CD14-positive monocyte (primary cell): ENCODE results near the gene PPM1F. TPM values are rescaled to one million over a fixed set of nuclear protein-coding genes. Genes with fewer than 3 reads are reported as not detected.

Experiments
- DNase-seq, 3 donors: peaks; one replicate each; pipeline ENCODE4 v3.0.0-alpha.2; 2011 to 2022
- H2AFZ ChIP-seq: 2 replicates; pipeline ENCODE4 v1.6.0; 2012; ENCODE audit warnings: mild to moderate bottlenecking, low read depth, low read length, inconsistent platforms; ENCODE audit not compliant: insufficient read depth, poor library complexity, severe bottlenecking
- H3K27ac ChIP-seq, 2 donors: 1 replicate in 1 of 2; 2 replicates in 1 of 2; pipeline ENCODE4 v1.5.1; 2012 to 2013; ENCODE audit warnings: low read length in 2 of 2, control low read depth in 1 of 2, inconsistent platforms in 1 of 2, low read depth in 1 of 2, mild to moderate bottlenecking in 1 of 2
- H3K27me3 ChIP-seq, 2 donors: one replicate each; pipeline versions ENCODE4 v1.6.0 to v1.6.1; 2011 to 2013; ENCODE audit warnings: low read length in 2 of 2; ENCODE audit not compliant: control insufficient read depth in 2 of 2, insufficient read depth in 2 of 2
- H3K36me3 ChIP-seq, 2 donors: replicated peaks in 1 of 2; 1 replicate in 1 of 2; 2 replicates in 1 of 2; pipeline versions ENCODE4 v1.5.1 to v1.6.1; 2012 to 2013; ENCODE audit warnings: low read length in 2 of 2, control low read depth in 1 of 2, inconsistent platforms in 1 of 2, mild to moderate bottlenecking in 1 of 2; ENCODE audit not compliant: insufficient read depth in 2 of 2, control insufficient read depth in 1 of 2
- H3K4me1 ChIP-seq, 2 donors: 1 replicate in 1 of 2; 2 replicates in 1 of 2; pipeline versions ENCODE4 v1.5.1 to v1.6.1; 2012 to 2013; ENCODE audit warnings: low read length in 2 of 2, control low read depth in 1 of 2, inconsistent platforms in 1 of 2, mild to moderate bottlenecking in 1 of 2, moderate library complexity in 1 of 2; ENCODE audit not compliant: insufficient read depth in 2 of 2, control insufficient read depth in 1 of 2
- H3K4me2 ChIP-seq: replicated peaks from 2 replicates; pipeline ENCODE3; 2012; ENCODE audit warnings: low read length, moderate library complexity, mild to moderate bottlenecking; ENCODE audit not compliant: poor library complexity, severe bottlenecking; ENCODE audit errors: extremely low read depth
- H3K4me3 ChIP-seq, 3 experiments: fragments of 200-600 bp in 1 of 3; sonication (generic) in 1 of 3; replicated peaks in 1 of 3; 1 replicate in 2 of 3; 2 replicates in 1 of 3; pipeline ENCODE4 v1.5.1; 2011 to 2013; ENCODE audit warnings: low read length in 3 of 3, mild to moderate bottlenecking in 3 of 3, control low read depth in 2 of 3, low read depth in 2 of 3, inconsistent platforms in 1 of 3, moderate library complexity in 1 of 3
- H3K79me2 ChIP-seq: 2 replicates; pipeline ENCODE4 v1.6.0; 2012; ENCODE audit warnings: mild to moderate bottlenecking, control low read depth, inconsistent platforms, low read length, moderate library complexity; ENCODE audit not compliant: insufficient read depth
- H3K9ac ChIP-seq: 2 replicates; pipeline ENCODE4 v1.6.0; 2017; ENCODE audit warnings: low read length, mild to moderate bottlenecking; ENCODE audit not compliant: insufficient read depth, poor library complexity, severe bottlenecking
- H3K9me3 ChIP-seq, 2 donors: replicated peaks in 1 of 2; 1 replicate in 1 of 2; 2 replicates in 1 of 2; pipeline versions ENCODE4 v1.5.1 to v1.6.1; 2012 to 2013; ENCODE audit warnings: low read length in 2 of 2, control low read depth in 1 of 2; ENCODE audit not compliant: control insufficient read depth in 1 of 2, insufficient read depth in 1 of 2
- H4K20me1 ChIP-seq: 2 replicates; pipeline ENCODE4 v1.6.0; 2012; ENCODE audit warnings: mild to moderate bottlenecking, low read length, control low read depth, moderate library complexity; ENCODE audit not compliant: insufficient read depth
- H3K27ac Mint-ChIP-seq, 7 donors: one replicate each; pipeline ENCODE4 v1.8.0; 2020; ENCODE audit warnings: mild to moderate bottlenecking in 7 of 7, mixed read lengths in 7 of 7, moderate library complexity in 6 of 7, inconsistent platforms in 2 of 7
- H3K27me3 Mint-ChIP-seq, 3 donors: one replicate each; pipeline ENCODE4 v1.8.0; 2021 to 2022; ENCODE audit warnings: low read depth in 3 of 3, mild to moderate bottlenecking in 3 of 3, mixed read lengths in 3 of 3, moderate library complexity in 3 of 3, inconsistent platforms in 1 of 3
- H3K36me3 Mint-ChIP-seq, 2 donors: one replicate each; pipeline ENCODE4 v1.8.0; 2020; ENCODE audit warnings: mixed read lengths in 2 of 2, inconsistent platforms in 1 of 2, mild to moderate bottlenecking in 1 of 2
- H3K4me1 Mint-ChIP-seq: one replicate; pipeline ENCODE4 v1.8.0; 2020; ENCODE audit warnings: mild to moderate bottlenecking, mixed read lengths
- H3K4me3 Mint-ChIP-seq, 2 donors: one replicate each; pipeline ENCODE4 v1.8.0; 2020; ENCODE audit warnings: mild to moderate bottlenecking in 2 of 2, mixed read lengths in 2 of 2, moderate library complexity in 1 of 2
- H3K9me3 Mint-ChIP-seq, 7 donors: one replicate each; pipeline ENCODE4 v1.8.0; 2020 to 2022; ENCODE audit warnings: mixed read lengths in 7 of 7, mild to moderate bottlenecking in 6 of 7, moderate library complexity in 6 of 7, inconsistent platforms in 2 of 7
- WGBS: methylation state at CpG from one replicate; pipeline ENCODE4 v1.1.5; 2013; ENCODE audit warnings: missing lambda C conversion rate; ENCODE audit not compliant: insufficient coverage; 5-methylcytosine and 5-hydroxymethylcytosine counted together
- intact Hi-C, 2 donors: fragments of 100-400 bp; cut with micrococcal nuclease; formaldehyde crosslinking; loops; one replicate each; pipeline versions ENCODE4 v1.15.0 to v1.15.1; 2023
- polyA plus RNA-seq, 3 donors: library from polyadenylated mRNA; depleted of rRNA in 1 of 3; unstranded in 2 of 3; stranded (reverse) in 1 of 3; fragments of 300-500 nt in 2 of 3; fragments of >200 nt in 1 of 3; fragmentation: Illumina TruSeq in 2 of 3; gene quantifications; 1 replicate in 2 of 3; 2 replicates in 1 of 3; pipeline ENCODE4 v1.2.3, GENCODE V29; 2012 to 2021
- TF ChIP-seq, protein P1 (sequence below): fragments of 200-600 bp; IDR thresholded peaks from one replicate; pipeline ENCODE4 v1.8.0; 2022; ENCODE audit warnings: antibody characterized with exemption, mild to moderate bottlenecking

Gene PPM1F
- polyA plus RNA-seq, 3 donors, result 28.8 to 95.0 (median 37.2) TPM

DNA sequence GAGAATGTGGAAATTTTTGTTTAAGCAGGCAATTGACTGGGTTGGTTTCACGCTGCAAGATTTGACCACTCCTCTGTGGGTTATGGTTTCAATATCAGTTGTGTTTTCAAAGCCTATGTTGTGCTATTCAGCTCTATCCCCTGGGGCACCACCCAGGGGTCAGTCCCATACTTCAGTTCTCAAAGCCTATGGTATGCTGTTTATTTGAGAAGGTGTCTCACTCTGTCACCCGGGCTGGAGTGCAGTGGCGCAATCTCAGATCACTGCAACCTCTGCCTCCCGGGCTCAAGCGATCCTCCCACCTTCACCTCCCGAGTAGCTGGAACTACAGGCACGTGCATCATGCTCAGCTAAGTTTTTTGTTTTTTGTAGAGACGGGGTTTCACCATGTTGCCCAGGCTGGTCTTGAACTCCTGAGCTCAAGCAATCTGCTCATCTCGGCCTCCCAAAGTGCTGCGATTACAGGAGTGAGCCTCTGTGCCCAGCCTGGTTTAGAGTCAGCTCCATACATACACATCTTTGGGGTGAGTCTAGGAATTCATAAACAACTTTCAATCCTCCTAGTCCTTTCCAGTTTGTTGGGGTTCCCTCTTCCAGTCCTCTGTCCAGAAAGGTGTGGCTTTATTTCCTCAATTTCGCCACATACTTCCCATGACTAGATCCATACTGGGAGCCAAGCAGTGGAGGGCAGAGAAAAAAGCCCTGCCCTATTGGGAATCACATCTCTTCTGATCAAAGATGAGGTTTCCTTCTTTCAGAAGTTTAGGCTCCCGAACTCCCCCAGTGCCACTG is 50.2 kb downstream of the PPM1F start:
- H3K9ac ChIP-seq, result no peak overlapping the region
- H3K36me3 ChIP-seq, result no peaks in the 10 kb centered on the region
- H3K36me3 Mint-ChIP-seq, result peaks cover 4 to 9% of the 10 kb centered on the region in 2 donors
- TF ChIP-seq, protein P1, sequence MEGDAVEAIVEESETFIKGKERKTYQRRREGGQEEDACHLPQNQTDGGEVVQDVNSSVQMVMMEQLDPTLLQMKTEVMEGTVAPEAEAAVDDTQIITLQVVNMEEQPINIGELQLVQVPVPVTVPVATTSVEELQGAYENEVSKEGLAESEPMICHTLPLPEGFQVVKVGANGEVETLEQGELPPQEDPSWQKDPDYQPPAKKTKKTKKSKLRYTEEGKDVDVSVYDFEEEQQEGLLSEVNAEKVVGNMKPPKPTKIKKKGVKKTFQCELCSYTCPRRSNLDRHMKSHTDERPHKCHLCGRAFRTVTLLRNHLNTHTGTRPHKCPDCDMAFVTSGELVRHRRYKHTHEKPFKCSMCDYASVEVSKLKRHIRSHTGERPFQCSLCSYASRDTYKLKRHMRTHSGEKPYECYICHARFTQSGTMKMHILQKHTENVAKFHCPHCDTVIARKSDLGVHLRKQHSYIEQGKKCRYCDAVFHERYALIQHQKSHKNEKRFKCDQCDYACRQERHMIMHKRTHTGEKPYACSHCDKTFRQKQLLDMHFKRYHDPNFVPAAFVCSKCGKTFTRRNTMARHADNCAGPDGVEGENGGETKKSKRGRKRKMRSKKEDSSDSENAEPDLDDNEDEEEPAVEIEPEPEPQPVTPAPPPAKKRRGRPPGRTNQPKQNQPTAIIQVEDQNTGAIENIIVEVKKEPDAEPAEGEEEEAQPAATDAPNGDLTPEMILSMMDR, result no peak
- H3K27me3 Mint-ChIP-seq, result peaks cover 3 to 5% (median 3%) of the 10 kb centered on the region in 3 donors
- no peak overlapping the region for H3K27ac ChIP-seq
- H3K27me3 ChIP-seq, result no peaks in the 10 kb centered on the region
- peak overlapping the region in 1 of 7 donors; percentile 56 for H3K27ac Mint-ChIP-seq
- no peaks in the 10 kb centered on the region for H3K4me1 ChIP-seq
- H3K9me3 ChIP-seq, result no peaks in the 10 kb centered on the region
- no peaks in the 10 kb centered on the region for H3K4me1 Mint-ChIP-seq
- no peak for DNase-seq
- H3K4me2 ChIP-seq, result no peak overlapping the region
- no peaks in the 10 kb centered on the region for H4K20me1 ChIP-seq
- H3K4me3 Mint-ChIP-seq, result no peak overlapping the region
- H3K79me2 ChIP-seq, result no peaks in the 10 kb centered on the region
- no peak overlapping the region for H3K4me3 ChIP-seq
- H3K9me3 Mint-ChIP-seq, result peaks cover 0 to 2% (median 0%) of the 10 kb centered on the region in 7 donors
- no peak overlapping the region for H2AFZ ChIP-seq
- intact Hi-C loops, result no loop called here
- WGBS, result 90% methylated on average over 8 of the region's 12 CpGs

DNA sequence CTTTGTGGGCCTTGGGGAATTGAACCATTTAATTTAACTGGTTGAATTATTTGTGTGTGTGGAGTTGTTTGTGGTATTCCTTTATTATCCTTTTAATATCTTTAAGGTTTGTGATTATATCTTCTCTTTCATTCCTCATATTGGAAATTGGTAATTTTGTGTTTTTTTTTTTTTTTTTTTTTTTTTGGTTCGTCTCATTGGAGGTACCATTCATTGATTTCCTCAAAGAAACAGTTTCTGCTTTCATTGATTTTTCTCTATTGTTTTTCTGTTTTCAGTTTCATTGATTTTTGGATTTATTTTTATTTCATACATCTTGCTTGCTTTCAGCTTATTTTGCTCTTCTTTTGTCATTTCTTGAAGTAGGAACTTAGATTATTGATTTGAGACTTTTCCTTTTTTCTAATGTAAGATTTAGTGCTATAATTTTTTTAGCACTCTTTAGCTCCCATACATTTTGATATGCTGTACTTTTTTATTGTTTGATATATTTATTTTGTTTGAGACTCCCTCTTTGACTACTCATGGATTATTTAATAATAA is 54.2 kb downstream of the PPM1F start:
- H3K9me3 Mint-ChIP-seq, result peaks cover 0 to 7% (median 0%) of the 10 kb centered on the region in 7 donors
- intact Hi-C loops, result no loop called here
- H3K27ac Mint-ChIP-seq, result peak overlapping the region in 1 of 7 donors; percentile 35
- no peak overlapping the region for H2AFZ ChIP-seq
- no peaks in the 10 kb centered on the region for H3K36me3 ChIP-seq
- H3K4me1 ChIP-seq, result no peaks in the 10 kb centered on the region
- H3K9me3 ChIP-seq, result no peaks in the 10 kb centered on the region
- no peaks in the 10 kb centered on the region for H3K27me3 ChIP-seq
- no CpG with 5 or more reads among the region's 1 CpG for WGBS
- no peaks in the 10 kb centered on the region for H3K79me2 ChIP-seq
- H3K36me3 Mint-ChIP-seq, result no peaks in the 10 kb centered on the region
- H3K27me3 Mint-ChIP-seq, result peaks cover 3 to 12% (median 5%) of the 10 kb centered on the region in 3 donors
- DNase-seq, result no peak
- no peak overlapping the region for H3K4me3 ChIP-seq
- no peaks in the 10 kb centered on the region for H4K20me1 ChIP-seq
- H3K9ac ChIP-seq, result no peak overlapping the region
- no peak overlapping the region for H3K4me3 Mint-ChIP-seq
- H3K4me1 Mint-ChIP-seq, result no peaks in the 10 kb centered on the region
- H3K4me2 ChIP-seq, result no peak overlapping the region
- no peak overlapping the region for H3K27ac ChIP-seq
- TF ChIP-seq, protein P1, result no peak
